Measurements from ENCODE around the gene TDRD3. TPM values are rescaled to one million over a fixed set of nuclear protein-coding genes. Genes with fewer than 3 reads are reported as not detected.
"Not testable (repeated sequence)": the region's sequence is repeated elsewhere in the genome, so short reads cannot be mapped to it uniquely, and the experiment has no call there.

Gene TDRD3
- 12.1 TPM for polyA plus RNA-seq (2013, experiment 1 of 2; ENCODE audit: insufficient read length)
- polyA plus RNA-seq (2013, experiment 2 of 2; ENCODE audit: insufficient read length): 14.0 TPM

DNA sequence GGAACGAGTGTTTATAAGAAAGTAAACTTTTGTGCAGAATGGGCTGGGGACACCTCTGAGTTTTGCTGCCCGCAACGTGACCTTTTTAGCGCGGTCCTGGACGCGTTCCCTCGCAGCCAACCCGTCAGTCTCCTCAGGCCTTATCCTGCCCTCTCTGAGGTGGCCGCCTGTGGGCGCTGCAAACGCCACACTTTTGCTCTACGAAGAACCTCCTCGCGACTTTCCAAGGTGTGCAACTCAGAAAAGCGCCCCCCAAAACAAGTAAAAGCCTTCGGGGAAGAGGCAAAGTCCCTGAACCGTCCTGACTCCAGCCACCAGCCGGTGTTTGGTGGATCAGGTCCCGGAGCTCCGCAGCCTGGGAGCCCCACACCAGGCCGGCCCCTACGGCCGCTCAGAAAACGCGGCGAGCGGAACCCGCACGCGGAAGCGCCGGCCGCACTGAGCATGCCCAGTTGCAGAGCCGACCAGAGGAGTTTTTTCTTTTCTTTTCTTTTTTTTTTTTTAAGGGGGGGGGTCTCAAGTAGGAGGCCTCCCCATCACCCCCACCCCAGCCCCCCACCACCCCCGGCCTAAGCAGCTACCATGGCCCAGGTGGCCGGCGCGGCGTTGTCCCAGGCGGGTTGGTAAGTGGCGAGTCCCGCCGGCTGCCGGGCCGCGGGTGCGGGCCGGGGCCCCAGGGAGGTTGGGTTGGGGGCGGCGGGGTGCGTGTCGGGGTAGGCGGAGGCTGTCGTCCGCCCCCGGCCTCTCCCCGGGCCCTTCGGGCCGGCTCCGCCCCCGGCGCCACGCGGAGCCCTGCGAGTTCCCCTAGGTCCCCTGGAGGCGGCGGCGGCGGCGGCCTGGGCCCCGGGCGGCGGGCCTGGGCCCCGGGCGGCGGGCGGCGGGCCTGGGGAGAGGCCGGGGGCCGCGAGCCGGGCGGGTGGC lies at the start of gene TDRD3:
TDRD3 (plus strand) TSS at position 438 of the 921 bp plus-strand sequence; CDS start at position 583, 145 bp downstream.
- peak; percentile 87 for DNase-seq

- no peak for DNase-seq
Measured at GRCh38 chr13:60347690-60348089, 49.3 kb upstream of the TDRD3 start.

DNA sequence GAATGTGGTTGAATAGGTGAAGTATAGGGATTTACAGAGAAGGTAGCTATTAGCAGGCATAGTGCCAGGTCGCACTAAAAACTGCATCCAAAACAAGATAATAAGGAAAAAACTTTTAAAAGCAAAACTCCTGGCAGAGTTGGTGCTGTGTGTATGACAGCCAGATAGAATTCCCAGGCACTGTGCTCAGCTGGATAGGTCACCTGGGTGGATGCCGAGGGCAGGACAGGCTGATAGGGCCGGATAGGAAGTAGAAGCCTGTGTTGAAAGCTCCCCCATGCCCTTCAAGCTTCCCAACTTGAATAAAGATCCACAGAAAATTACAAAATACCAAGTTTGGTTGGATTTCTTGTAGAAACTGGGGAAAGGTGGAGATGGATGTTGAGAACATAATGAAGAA lies 48.9 kb upstream of the TDRD3 start:
- no peak for DNase-seq

GRCh38 chr13:60351326-60351725 lies 45.7 kb upstream of the TDRD3 start:
- DNase-seq: peak; percentile 86

- peak; percentile 7 for DNase-seq
Measured at GRCh38 chr13:60351855-60352615, 45.0 kb upstream of the TDRD3 start.

DNA sequence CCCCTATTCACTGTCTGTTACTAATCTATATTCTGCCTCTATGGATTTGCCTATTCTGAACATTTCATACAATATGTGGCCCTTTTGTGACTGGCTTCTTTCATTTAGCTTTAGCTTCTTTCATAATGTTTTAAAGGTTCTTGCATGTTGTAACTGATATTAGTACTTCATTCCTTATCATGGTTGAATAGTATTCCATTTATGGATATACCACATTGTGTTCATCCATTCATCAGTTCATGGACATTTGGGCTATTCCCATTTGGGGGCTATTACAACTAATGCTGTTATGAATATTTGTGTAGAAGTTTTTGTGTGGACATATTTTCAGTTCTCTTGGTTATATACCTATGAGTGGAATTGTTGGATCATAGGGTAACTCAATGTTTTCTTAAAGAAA lies 44.4 kb upstream of the TDRD3 start:
- DNase-seq: no peak

- no peak for DNase-seq
Measured at GRCh38 chr13:60355056-60355455, 42.0 kb upstream of the TDRD3 start.

DNA sequence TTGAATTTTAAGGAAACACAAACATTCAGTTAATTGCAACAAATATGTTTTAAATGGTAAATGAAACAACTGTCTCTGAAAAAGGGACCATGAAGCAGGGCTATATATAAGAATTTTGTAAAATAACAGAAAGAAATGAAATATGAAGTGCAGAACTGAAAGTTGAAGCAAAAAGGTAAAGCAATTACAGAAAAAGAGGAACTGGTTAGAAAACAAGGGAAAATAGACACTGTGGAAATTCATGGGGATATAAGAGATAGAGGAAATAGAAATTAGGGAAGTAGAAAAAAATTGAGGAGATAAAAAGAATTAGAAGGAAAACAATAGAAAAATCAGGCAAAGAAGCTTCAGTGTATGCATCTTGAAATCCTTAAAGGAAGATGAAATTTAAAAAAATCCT lies 40.0 kb upstream of the TDRD3 start:
- no peak for DNase-seq

DNA sequence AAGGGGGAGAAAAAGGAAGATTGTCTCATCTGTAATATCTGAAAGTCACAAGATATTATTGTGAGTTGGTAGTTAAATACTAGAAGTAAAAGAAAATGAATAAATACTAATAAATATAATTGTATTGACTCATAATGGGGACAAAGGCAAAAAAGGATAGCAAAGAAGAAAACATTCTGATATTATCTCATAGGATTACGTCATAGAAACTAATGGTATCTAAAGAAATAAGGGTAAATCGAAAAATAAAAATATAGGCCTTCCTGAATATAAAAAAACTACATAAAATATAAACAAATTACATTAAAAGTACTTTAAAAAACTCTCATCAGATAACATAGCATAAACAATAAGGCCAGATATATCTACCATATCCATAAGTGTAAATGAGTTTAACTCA lies 38.6 kb upstream of the TDRD3 start:
- DNase-seq: no peak

- DNase-seq: no peak
Measured at GRCh38 chr13:60363288-60363687, 33.7 kb upstream of the TDRD3 start.

DNA sequence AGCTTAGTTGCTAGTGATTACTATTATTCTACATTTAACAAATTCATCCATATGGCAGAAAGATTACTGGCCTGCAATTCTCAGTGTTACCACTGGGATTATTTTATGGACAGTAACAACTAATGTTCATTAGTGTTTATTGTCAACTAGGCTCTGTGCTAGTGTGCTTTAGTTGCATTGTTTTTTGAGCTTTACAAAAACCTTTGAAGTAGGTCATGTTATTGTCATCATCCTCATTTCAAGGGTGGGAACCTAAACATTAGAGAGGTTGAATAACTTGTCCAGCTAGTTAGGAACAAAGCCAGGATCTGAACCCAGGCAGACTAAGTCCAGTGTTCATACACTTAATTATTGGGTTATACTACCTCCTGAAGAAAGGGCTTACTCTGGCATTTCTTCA lies 27.8 kb upstream of the TDRD3 start:
- no peak for DNase-seq

GRCh38 chr13:60370343-60370742 lies 26.7 kb upstream of the TDRD3 start:
- no peak for DNase-seq

DNA sequence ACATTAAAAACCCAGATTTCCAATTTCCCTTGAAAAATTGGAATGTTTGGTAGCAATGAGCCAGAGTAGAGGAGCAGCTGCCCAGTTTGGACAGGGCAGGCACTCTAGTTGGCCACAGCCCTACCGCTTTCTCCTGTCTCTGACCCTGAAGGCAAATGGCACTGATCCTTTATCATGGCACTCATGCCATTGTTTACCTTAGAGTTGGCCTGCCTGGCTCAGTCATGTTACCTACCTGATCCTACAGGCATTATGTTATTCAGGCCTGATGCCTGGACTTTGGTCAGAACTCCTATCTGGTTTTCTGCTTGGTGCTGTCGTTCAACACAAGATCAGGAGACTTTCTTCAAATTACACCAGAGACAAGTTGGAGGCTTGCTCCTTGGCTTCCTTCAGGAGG lies 24.9 kb upstream of the TDRD3 start:
- DNase-seq: no peak

DNA sequence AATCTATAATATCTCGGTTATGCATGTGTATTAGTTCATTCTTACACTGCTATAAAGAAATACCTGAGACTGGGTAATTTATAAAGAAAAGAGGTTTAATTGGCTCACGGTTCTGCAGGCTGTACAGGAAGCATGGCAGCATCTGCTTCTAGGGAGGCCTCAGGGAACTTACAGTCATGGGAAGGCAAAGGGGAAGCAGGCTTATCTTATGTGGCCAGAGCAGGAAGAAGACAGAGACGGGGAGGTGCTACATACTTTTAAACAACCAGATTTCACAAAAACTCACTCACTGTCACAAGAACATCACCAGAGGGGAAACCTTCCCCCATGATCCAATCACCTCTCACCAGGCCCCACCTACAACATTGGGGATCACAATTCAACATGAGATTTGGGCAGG lies 17.7 kb upstream of the TDRD3 start:
- not testable (repeated sequence) for DNase-seq

GRCh38 chr13:60379837-60380565 lies 17.0 kb upstream of the TDRD3 start:
- no peak for DNase-seq

DNA sequence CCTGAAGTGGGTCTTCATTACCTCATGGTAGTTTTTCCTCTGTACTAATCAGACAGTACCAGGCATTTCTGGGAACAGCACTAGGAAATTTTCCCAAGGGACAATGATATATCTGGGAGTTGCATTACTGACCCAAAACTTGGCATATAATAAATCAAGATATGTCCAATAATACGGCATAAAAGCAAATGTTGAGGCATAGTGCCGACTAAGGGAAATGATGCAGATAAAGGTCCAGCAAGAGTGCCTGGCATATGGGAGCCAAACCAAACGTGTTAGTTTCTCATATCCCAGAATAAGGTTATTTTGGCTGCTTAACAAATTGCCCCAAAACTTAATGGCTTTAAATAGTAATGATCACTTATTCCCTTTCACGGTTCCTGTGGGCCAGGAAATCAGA lies 12.1 kb upstream of the TDRD3 start:
- DNase-seq: no peak

DNA sequence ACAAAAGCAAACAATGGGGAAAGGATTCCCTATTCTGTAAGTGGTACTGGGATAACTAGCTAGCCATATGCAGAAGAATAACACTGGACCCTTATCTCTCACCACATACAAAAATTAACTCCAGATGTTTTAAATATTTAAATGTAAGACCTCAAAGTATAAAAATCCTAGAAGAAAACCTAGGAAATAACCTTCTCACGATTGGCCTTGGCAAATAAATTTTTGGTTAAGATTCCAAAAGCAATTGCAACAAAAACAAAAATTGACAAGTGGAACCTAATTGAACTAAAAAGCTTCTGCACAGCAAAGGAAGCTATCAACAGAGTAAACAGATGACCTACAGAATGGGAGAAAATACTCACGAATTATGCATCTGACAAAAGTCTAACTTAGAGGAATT lies 10.8 kb upstream of the TDRD3 start:
- no peak for DNase-seq

- no peak for DNase-seq
Measured at GRCh38 chr13:60392131-60392530, 4.9 kb upstream of the TDRD3 start.

DNA sequence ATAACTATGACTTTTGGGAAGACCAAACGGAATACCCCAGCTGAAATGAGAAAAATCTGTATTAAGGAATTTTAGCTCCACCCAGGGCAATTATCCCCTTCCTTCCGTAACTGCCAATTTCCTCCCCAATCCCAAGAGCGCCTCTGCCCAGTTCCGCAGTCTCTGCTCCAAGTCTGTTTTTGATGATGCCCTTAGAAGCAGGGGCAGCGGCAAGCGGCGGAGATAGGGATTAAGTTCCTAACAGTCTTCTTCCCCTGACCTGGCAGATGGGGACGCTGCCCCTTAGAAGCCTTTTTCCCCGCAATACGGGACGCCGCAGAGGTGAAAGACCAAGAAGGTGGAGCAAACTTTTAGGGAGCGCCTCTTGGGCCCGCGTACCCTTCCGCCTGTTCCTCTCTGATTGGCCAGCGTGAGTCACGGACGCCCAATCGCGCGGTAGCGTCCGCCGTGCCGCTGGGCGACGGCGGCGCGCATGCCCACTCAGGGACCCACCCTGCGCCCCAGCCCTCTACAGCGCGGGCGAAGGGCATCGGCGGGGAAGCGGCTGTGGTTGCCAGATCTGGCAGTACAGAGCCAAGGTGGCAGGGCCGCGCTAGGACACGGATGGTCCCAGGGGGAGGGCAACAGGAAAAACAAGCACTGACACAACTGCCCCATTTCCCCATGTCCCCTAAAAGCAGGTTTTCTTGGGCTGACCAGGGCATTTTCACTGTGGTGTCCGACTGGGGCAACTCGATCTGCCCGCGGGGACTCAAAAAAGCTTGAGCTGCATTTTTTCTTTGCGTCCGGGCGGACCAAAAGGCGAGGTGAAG lies 843 bp upstream of the TDRD3 start:
- peak; percentile 93 for DNase-seq

DNA sequence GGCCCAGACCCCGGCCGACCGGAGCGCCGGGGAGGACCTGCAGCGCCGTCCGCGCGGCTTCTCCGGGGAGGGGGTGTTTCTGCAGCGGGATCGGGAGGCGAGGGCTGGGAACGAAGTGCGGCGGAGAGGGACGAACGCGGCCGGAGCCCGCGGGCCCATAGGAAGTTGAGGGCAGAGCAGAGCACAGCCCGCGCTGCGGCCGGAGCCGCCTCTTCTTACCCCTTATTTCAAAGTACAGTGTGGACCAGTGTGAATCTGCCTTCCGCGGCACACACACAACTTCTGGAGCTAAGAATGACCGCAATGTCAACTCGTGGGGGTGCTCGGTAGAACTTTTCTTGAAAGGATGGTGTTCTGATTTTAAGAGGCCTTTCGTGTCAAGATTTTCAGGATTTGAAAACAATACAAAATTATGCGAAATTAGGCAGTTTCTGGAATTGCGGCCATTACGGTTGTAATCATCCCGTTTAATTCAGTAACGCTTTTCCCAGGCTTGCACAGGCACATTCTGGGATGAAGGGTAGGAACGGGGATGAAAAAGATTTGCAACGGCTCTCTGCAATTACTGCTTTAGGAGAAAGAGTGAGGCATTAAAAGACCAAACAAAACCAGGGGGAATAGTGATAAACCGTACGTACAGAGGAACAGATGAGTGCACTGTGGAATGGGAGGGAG lies 821 bp downstream of the TDRD3 start:
- DNase-seq: peak; percentile 68

- no peak for DNase-seq
Measured at GRCh38 chr13:60398379-60398891, 1.4 kb downstream of the TDRD3 start.

Measured in fibroblast of skin of scalp (primary cell).